ENCODE results near the gene SUPT16H. TPM values are rescaled to one million over a fixed set of nuclear protein-coding genes. Genes with fewer than 3 reads are reported as not detected.

Gene SUPT16H
- total and polyA plus RNA-seq, 2 of the 13 experiments (the other 11 are each of a cell fraction or from before 2014, with no cell fraction given), result 77.5 to 230 TPM

GRCh38 chr14:21308479-21309237, 75.2 kb downstream of the SUPT16H start (continued):
- no peak for TF ChIP-seq RFX1 (IDR thresholded peaks at IDR 0.05)
- 0 out of 2 replicates have a peak, but pooled peaks have one; percentile 74 for TF ChIP-seq ZNF276 (CRISPR knock-in tag; IDR thresholded peaks at IDR 0.05; ENCODE audit: low read depth)
- no peak for TF ChIP-seq PHB2 (IDR thresholded peaks at IDR 0.05; ENCODE audit: partially characterized antibody)
- no peak for TF ChIP-seq ZNF263 (CRISPR knock-in tag; IDR thresholded peaks at IDR 0.05)
- TF ChIP-seq SP2 (CRISPR knock-in tag; IDR thresholded peaks at IDR 0.05), result peak; percentile 72
- peak; percentile 52; the same call in 1 of the 2 replicates for TF ChIP-seq GABPB1 (CRISPR knock-in tag; IDR thresholded peaks at IDR 0.05)
- no peak; the same call in 1 of the 2 replicates for TF ChIP-seq SMC3 (IDR thresholded peaks at IDR 0.05; ENCODE audit: low read length)
- TF ChIP-seq NAIF1 (CRISPR knock-in tag; IDR thresholded peaks at IDR 0.05; ENCODE audit: borderline replicate concordance), result no peak
- TF ChIP-seq ZUFSP (CRISPR knock-in tag; IDR thresholded peaks at IDR 0.05; ENCODE audit: borderline replicate concordance), result no peak
- TF ChIP-seq FOXC1 (CRISPR knock-in tag; IDR thresholded peaks at IDR 0.05; ENCODE audit: borderline replicate concordance), result peak; percentile 75; the same call in 1 of the 2 replicates
- no peak for TF ChIP-seq KDM5B (CRISPR knock-in tag; IDR thresholded peaks at IDR 0.05; ENCODE audit: borderline replicate concordance)
- TF ChIP-seq POGZ (CRISPR knock-in tag; IDR thresholded peaks at IDR 0.05), result no peak; the same call in 1 of the 2 replicates
- TF ChIP-seq PATZ1 (CRISPR knock-in tag; IDR thresholded peaks at IDR 0.05), result peak; percentile 45; the same call in 1 of the 2 replicates
- no peak for TF ChIP-seq GABPA (IDR thresholded peaks at IDR 0.05; ENCODE audit: low read depth, low read length)
- peak; percentile 76 for TF ChIP-seq GABPA (CRISPR knock-in tag; IDR thresholded peaks at IDR 0.05; ENCODE audit: low read depth)
- TF ChIP-seq ZNF850 (CRISPR knock-in tag; conservative IDR thresholded peaks at IDR 0.05), result no peak
- TF ChIP-seq ZNF773 (CRISPR knock-in tag; IDR thresholded peaks at IDR 0.05; ENCODE audit: borderline replicate concordance), result no peak
- TF ChIP-seq TMF1 (CRISPR knock-in tag; IDR thresholded peaks at IDR 0.05; ENCODE audit: low read depth), result peak; percentile 15; the same call in 1 of the 2 replicates
- no peak for TF ChIP-seq ZSCAN12 (CRISPR knock-in tag; IDR thresholded peaks at IDR 0.05)
- TF ChIP-seq ZNF607 (CRISPR knock-in tag; IDR thresholded peaks at IDR 0.05; ENCODE audit: borderline replicate concordance), result peak; percentile 43; the same call in 1 of the 2 replicates
- TF ChIP-seq GMEB2 (CRISPR knock-in tag; IDR thresholded peaks at IDR 0.05; ENCODE audit: low read depth), result 0 out of 2 replicates have a peak, but pooled peaks have one; percentile 10
- no peak for TF ChIP-seq ZFP41 (CRISPR knock-in tag; IDR thresholded peaks at IDR 0.05; ENCODE audit: borderline replicate concordance)

All from HepG2 (cell line).